Measurements from ENCODE around the gene MITF. TPM values are rescaled to one million over a fixed set of nuclear protein-coding genes. Genes with fewer than 3 reads are reported as not detected.

Gene MITF
- total RNA-seq, 1 donor from 2014 or later, result not detected

- no peak overlapping the region for H3K4me3 Mint-ChIP-seq
- no peaks in the 10 kb centered on the region for H3K36me3 Mint-ChIP-seq (ENCODE audit: low read depth)
- H3K27ac Mint-ChIP-seq, result no peak overlapping the region
- CTCF ChIA-PET, result no interaction called here
- no peak for TF ChIP-seq CTCF (IDR thresholded peaks at IDR 0.05)
- POLR2A ChIA-PET, result no interaction called here
- intact Hi-C loops (cut with micrococcal nuclease), result no loop called here
- peaks cover 2% of the 10 kb centered on the region for H3K27me3 Mint-ChIP-seq
- no peaks in the 10 kb centered on the region for H3K4me1 Mint-ChIP-seq
- ATAC-seq (ENCODE audit: low read depth), result no peak
- DNase-seq, result no peak
- no peaks in the 10 kb centered on the region for H3K9me3 Mint-ChIP-seq
These were observed 14.4 kb upstream of the MITF start for GRCh38 chr3:69724722-69725435.

GRCh38 chr3:69725994-69726571, 13.2 kb upstream of the MITF start:
- Mint-ChIP-seq H3K27ac (no peak overlapping the region), H3K4me3 (no peak overlapping the region), H3K9me3 (no peaks in the 10 kb centered on the region), H3K4me1 (no peaks in the 10 kb centered on the region), H3K36me3 (ENCODE audit: low read depth) (no peaks in the 10 kb centered on the region), H3K27me3 (peaks cover 2% of the 10 kb centered on the region)
- ChIA-PET CTCF (no interaction called here), POLR2A (no interaction called here)
- no peak for DNase-seq
- no peak for TF ChIP-seq CTCF (IDR thresholded peaks at IDR 0.05)
- ATAC-seq (ENCODE audit: low read depth), result no peak
- intact Hi-C loops (cut with micrococcal nuclease), result no loop called here

- POLR2A ChIA-PET, result no interaction called here
- ATAC-seq (ENCODE audit: low read depth) (no peak), DNase-seq (no peak)
- intact Hi-C loops (cut with micrococcal nuclease), result no loop called here
- Mint-ChIP-seq H3K27ac (no peak overlapping the region), H3K36me3 (ENCODE audit: low read depth) (no peaks in the 10 kb centered on the region), H3K4me1 (no peaks in the 10 kb centered on the region), H3K9me3 (no peaks in the 10 kb centered on the region), H3K4me3 (no peak overlapping the region), H3K27me3 (no peaks in the 10 kb centered on the region)
- CTCF ChIA-PET, result no interaction called here
- no peak for TF ChIP-seq CTCF (IDR thresholded peaks at IDR 0.05)
These were observed 9.9 kb upstream of the MITF start for GRCh38 chr3:69729147-69729919.

GRCh38 chr3:69731080-69731479, 8.2 kb upstream of the MITF start:
- ATAC-seq (ENCODE audit: low read depth), result no peak
- no peak for DNase-seq
- ChIA-PET CTCF (no interaction called here), POLR2A (no interaction called here)
- Mint-ChIP-seq H3K27me3 (peaks cover 3% of the 10 kb centered on the region), H3K27ac (no peak overlapping the region), H3K9me3 (no peaks in the 10 kb centered on the region), H3K36me3 (ENCODE audit: low read depth) (no peaks in the 10 kb centered on the region), H3K4me1 (no peaks in the 10 kb centered on the region), H3K4me3 (no peak overlapping the region)
- intact Hi-C loops (cut with micrococcal nuclease), result no loop called here
- TF ChIP-seq CTCF (IDR thresholded peaks at IDR 0.05), result no peak

- ATAC-seq (ENCODE audit: low read depth), result no peak
- CTCF ChIA-PET, result no interaction called here
- H3K36me3 Mint-ChIP-seq (ENCODE audit: low read depth), result no peaks in the 10 kb centered on the region
- peaks cover 28% of the 10 kb centered on the region for H3K27me3 Mint-ChIP-seq
- no peaks in the 10 kb centered on the region for H3K9me3 Mint-ChIP-seq
- no peak for TF ChIP-seq CTCF (IDR thresholded peaks at IDR 0.05)
- intact Hi-C loops (cut with micrococcal nuclease), result no loop called here
- no peak for DNase-seq
- H3K4me3 Mint-ChIP-seq, result no peak overlapping the region
- H3K4me1 Mint-ChIP-seq, result peaks cover 15% of the 10 kb centered on the region
- H3K27ac Mint-ChIP-seq, result no peak overlapping the region
- POLR2A ChIA-PET, result interaction anchor here (0.6 kb wide), 1 partner anchor 1255 kb away, joined by 4 read pairs; no protein-coding TSS in a partner anchor
These were observed 3.4 kb upstream of the MITF start for GRCh38 chr3:69735893-69736292.
